GM03348 (cell line): Measurements from ENCODE around the gene UGT1A5.

Experiments used
- DNase-seq: peaks from one replicate; pipeline ENCODE4 v3.0.0; 2012; ENCODE audit warnings: low spot score

UGT1A5 gene

GRCh38 chr2:233780771-233781170 lies 68.1 kb downstream of the UGT1A5 start:
- DNase-seq = no peak

- DNase-seq = no peak
Observed at GRCh38 chr2:233789554-233789953, 76.8 kb downstream of the UGT1A5 start.

GRCh38 chr2:233791151-233791882 lies 78.6 kb downstream of the UGT1A5 start:
- no peak for DNase-seq

- DNase-seq = no peak
Observed at GRCh38 chr2:233791883-233792329, 79.2 kb downstream of the UGT1A5 start.

- no peak for DNase-seq
Observed at GRCh38 chr2:233792720-233793119, 80.0 kb downstream of the UGT1A5 start.

- no peak for DNase-seq
Observed at GRCh38 chr2:233793465-233794127, 80.9 kb downstream of the UGT1A5 start.

- no peak for DNase-seq
Observed at GRCh38 chr2:233794128-233794658, 81.5 kb downstream of the UGT1A5 start.

GRCh38 chr2:233795735-233796171 lies 83.0 kb downstream of the UGT1A5 start:
- DNase-seq = no peak

GRCh38 chr2:233796254-233796653 lies 83.5 kb downstream of the UGT1A5 start:
- no peak for DNase-seq

GRCh38 chr2:233798335-233799086 lies 85.8 kb downstream of the UGT1A5 start:
- no peak for DNase-seq

- DNase-seq = no peak
Observed at GRCh38 chr2:233799087-233799665, 86.5 kb downstream of the UGT1A5 start.

GRCh38 chr2:233799716-233800115 lies 87.0 kb downstream of the UGT1A5 start:
- no peak for DNase-seq

- DNase-seq = no peak
Observed at GRCh38 chr2:233800208-233800607, 87.5 kb downstream of the UGT1A5 start.

GRCh38 chr2:233801357-233802131 lies 88.8 kb downstream of the UGT1A5 start:
- DNase-seq = no peak

- no peak for DNase-seq
Observed at GRCh38 chr2:233802132-233802815, 89.6 kb downstream of the UGT1A5 start.

GRCh38 chr2:233803292-233803911 lies 90.7 kb downstream of the UGT1A5 start:
- DNase-seq = no peak

- no peak for DNase-seq
Observed at GRCh38 chr2:233803994-233804393, 91.3 kb downstream of the UGT1A5 start.

- DNase-seq = no peak
Observed at GRCh38 chr2:233807215-233807865, 94.6 kb downstream of the UGT1A5 start.
